GM18520 (cell line): Measurements from ENCODE around the gene SLC13A2.
"Not testable (repeated sequence)": the region's sequence is repeated elsewhere in the genome, so short reads cannot be mapped to it uniquely, and the experiment has no call there.

Experiments
- ATAC-seq: cut with Tn5 transposase; IDR thresholded peaks from one replicate; pipeline ENCODE4 v1.9.1; 2021; ENCODE audit not compliant: unreplicated experiment

SLC13A2 gene, protein sequence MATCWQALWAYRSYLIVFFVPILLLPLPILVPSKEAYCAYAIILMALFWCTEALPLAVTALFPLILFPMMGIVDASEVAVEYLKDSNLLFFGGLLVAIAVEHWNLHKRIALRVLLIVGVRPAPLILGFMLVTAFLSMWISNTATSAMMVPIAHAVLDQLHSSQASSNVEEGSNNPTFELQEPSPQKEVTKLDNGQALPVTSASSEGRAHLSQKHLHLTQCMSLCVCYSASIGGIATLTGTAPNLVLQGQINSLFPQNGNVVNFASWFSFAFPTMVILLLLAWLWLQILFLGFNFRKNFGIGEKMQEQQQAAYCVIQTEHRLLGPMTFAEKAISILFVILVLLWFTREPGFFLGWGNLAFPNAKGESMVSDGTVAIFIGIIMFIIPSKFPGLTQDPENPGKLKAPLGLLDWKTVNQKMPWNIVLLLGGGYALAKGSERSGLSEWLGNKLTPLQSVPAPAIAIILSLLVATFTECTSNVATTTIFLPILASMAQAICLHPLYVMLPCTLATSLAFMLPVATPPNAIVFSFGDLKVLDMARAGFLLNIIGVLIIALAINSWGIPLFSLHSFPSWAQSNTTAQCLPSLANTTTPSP

DNA sequence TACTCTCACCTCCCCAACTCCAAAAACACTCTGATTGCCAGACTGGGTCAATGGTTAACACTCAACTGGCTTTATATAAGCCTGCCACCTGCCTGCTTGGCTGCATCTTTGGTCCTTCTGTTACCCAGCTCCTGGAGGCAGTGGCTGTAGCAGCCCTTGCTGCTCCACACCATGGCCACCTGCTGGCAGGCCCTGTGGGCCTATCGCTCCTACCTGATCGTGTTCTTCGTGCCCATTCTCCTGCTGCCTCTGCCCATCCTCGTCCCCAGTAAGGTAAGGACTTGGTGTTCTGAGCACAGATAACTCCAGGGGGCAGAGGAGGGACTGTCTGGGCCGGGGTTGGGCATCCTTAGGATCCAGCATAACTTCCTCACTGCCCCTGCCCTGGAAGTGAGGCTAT, at the start of gene SLC13A2:
Gene SLC13A2, plus strand, starts transcription at position 103 of the 400 bp plus-strand sequence. Its CDS starts 69 bp downstream, at position 172.
- ATAC-seq: no peak

DNA sequence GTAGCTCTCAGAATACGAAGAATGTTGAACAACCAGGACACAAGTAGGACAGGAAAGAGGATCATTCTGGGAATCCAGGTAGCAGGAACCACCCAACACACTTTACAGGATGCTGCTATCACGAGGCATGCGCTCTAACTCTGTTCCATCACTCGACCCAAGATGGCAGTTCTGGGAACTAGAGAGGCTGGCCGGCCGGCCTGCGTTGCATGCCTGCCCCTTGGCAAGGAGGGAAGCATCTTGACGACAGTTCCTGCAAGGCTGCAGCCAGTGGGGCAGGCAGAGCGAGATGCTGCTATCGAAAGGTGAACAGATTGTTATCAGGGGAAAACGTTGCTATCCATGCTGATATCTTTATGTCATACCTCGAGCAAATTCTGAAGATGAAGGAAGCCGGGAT, 48.2 kb upstream of the SLC13A2 start:
- ATAC-seq: no peak

DNA sequence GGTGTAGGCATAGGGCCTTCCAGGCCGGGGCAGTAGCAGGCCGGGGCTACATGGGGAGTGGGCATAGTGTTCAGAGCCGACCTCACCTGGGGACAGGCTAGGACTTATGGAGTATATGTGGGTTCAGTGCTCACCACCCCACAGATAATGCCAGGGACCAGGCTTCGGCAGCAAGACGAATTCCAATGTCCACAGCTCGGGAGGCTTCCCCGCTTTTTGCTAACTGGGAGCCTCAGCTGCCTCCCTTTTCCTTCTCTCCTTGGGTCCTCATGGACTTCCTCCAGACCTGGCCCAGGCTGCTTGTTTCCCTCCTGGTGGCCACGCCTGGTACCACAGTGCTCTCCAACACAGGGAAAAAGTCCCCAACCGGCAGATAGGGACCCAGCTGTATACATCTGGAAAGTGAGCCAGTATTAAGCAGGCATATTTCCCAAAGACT, 47.3 kb upstream of the SLC13A2 start:
- ATAC-seq: no peak

DNA sequence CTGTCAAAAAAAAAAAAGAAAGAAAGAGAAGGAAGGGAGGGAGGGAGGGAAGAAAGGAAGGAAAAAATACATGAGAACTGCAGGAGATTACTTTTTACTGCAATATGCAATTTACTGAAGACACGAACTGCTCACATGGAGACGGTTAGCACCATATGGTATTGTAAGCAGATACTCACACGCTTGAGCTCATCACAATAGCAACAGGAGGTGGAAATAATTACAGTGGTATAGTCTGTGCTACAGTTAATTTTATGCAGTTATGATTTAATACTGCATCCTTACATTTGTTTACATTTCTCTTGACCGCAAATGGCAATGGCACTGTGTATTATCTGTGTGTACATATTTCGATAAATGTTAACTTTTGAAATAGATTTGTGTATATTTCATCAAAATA, 46.1 kb upstream of the SLC13A2 start:
- ATAC-seq: no peak

DNA sequence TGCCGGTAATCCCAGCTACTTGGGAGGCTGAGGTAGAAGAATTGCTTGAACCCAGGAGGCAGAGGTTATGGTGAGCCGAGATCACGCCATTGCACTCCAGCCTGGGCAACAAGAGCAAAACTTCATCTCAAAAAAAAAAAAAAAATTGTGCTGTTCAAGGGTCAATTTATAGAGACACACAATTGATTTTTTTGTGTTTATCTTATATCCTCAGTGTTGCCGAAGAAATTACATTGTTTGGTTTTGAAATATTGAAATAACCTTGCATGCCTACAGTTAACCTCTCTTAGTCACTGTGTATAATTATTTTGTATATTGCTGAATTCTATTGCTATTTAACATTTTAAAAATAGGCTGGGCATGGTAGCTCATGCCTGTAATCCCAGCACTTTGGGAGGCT, 45.5 kb upstream of the SLC13A2 start:
- not testable (repeated sequence) for ATAC-seq

DNA sequence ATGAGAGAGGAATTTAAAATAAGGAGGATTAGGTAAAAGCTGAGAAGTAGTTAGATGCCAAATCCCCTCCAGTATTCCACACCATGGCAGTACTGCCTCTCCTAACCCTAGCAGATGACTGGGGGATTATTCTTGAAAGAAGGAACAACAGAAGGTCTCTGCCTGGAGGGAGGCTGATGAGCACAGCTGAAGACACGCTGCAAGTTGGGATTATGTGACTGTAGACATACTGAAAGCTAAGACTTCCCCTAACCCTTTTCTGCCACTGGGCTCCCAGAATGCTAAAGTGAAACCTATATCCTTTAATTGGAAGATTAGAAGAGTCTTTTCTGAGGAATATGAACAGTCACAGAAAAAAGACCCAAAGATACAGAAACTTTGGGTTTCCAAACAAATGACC, 39.7 kb upstream of the SLC13A2 start:
- no peak for ATAC-seq

DNA sequence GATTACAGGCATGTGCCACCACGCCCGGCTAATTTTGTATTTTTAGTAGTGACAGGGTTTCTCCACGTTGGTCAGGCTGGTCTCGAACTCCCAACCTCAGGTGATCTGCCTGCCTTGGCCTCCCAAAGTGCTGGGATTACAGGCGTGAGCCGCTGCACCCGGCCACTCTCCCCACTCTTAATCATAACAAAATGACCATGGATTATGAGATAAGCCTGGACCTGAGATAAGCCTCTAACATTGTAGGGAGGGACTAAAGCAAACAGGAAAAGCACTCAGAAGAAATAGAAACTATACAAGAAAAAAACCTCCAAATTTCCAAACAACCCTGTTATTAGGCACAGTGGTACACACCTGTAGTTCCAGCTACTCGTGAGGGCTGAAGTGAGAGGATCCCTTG, 39.1 kb upstream of the SLC13A2 start:
- not testable (repeated sequence) for ATAC-seq

DNA sequence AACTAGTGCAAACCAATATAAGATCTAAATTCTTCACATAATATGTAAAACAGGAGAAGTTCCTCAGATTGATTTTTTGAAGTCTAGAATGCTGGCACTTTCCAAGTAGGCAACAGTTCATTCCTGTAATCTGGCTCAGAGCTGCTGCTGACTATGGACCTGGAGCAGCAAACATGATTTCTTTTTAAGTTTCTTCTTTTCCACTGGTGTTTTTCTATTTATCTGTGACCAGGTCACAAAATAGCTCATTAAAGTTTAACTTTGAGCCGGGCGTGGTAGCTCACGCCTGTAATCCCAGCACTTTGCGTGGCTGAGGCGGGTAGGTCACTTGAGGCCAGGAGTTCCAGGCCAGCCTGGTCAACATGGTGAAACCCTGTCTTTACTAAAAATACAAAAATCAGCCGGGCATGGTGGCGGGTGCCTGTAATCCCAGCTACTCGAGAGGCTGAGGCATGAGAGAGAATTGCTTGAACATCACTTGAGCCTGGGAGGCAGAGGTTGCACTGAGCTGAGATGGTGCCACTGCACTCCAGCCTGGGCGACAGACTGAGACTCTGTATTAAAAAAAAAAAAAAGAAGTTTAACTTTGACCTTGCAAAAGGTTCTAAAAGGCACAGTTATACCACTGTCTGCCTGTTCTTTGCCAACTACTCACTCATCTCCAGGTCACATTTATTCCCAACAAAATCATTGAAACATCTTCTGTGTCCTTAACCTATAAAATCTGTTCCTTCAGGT, 29.4 kb upstream of the SLC13A2 start:
- no peak for ATAC-seq

DNA sequence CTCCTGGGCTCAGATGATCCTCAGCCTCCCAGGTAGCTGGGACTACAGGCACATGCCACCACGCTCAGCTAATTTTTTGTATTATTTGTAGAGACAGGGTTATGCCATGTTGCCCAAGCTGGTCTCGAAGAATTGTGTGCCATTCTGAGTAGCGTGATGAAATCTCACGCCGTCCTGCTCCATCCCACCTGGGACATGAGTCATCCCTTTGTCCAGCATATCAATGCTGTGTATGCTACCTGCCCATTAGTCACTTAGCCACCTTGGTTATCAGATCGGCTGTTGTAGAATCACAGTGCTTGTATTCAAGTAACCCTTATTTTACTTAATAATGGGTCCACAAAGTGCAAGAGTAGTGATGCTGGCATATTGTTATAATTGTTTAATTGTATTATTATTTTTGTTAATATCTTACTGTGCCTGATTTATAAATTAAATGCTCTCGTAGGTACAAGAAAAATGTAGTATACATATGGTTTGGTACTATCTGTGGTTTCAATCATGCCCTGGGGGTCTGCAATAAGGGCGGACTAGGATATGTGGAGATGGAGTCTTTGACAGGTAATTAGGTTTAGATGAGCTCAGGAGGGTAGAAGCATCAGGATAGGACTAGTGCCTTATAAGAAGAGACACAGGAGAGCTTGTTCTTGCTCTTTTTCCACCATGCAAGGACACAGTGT, 26.6 kb upstream of the SLC13A2 start:
- no peak for ATAC-seq

DNA sequence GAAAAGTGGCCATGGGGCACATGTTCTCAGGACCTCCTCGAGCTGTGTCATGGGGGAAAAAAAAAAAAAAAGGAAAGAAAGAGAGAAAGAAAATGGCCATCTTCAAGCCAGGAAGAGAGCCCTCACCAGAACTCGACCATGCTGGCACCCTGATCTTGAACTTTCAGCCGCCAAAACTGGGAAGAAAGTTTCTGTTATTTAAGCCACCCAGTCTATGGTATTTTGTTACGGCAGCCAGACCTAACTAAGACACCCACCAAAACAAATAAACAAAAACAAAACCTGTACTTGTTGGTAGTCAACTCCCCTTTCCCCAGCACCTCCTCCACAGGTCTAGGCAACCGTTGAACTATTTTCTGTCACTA, 26.1 kb upstream of the SLC13A2 start:
- ATAC-seq: no peak

DNA sequence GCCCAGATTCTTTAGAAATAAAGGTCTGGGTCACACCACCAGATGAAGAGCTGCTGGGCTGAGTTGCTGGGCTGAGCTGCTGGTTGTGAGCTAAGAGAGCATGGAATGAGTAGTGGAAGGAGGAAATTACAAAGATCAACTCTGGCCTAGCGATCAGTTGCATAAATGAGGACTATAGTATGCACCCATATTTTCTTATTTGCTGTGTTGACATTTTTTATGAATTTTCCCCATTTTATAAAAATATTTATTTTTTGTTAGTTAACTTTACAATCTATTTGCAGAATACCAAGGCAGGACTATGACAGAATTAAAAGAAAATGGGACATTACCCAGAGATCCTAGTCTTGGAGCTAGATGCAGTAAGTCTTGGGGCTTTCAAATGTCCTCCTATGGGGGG, 23.6 kb upstream of the SLC13A2 start:
- no peak for ATAC-seq

DNA sequence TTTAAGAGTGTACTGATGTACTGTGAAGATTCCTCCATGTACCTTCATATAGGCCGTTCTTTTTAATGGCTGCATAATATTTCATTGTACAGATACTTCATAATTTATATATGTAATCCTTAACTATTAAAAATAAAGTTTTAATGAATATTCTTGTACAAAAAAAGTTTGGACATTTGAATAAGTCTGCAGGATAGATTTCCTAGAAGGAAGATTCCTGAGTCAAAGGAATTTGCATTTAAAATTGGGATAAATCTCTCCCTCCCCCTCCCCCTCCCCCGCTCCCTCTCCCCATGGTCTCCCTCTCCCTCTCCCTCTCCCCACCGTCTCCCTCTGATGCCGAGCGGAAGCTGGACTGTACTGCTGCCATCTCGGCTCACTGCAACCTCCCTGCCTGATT, 15.6 kb upstream of the SLC13A2 start:
- no peak for ATAC-seq

DNA sequence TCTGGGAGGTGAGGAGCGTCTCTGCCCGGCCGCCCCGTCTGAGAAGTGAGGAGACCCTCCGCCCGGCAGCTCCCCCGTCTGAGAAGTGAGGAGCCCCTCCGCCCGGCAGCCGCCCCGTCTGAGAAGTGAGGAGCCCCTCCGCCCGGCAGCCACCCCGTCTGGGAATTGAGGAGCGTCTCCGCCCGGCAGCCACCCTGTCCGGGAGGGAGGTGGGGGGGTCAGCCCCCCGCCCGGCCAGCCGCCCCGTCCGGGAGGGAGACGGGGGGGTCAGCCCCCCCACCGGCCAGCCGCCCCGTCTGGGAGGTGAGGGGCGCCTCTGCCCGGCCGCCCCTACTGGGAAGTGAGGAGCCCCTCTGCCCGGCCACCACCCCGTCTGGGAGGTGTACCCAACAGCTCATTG, 14.6 kb upstream of the SLC13A2 start:
- not testable (repeated sequence) for ATAC-seq

DNA sequence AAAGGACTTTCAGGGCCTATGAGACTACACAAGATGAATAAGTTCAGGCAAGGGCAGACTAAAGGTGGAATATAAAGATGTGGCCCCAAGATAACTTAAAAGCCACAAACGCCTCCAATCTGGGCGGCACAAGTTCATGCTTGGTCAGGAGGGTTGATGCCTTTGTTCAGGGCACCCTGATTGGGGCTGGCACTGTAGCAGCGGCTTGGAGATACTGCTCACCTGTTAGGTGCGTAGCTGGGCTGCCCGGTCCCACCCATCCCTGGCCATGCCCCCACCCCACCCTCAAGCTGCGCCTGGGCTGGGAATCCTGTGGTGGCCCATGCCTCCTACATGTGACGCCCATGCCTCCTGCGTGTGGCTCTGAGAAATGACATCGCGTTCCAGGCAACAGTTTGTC, 12.5 kb upstream of the SLC13A2 start:
- ATAC-seq: no peak

DNA sequence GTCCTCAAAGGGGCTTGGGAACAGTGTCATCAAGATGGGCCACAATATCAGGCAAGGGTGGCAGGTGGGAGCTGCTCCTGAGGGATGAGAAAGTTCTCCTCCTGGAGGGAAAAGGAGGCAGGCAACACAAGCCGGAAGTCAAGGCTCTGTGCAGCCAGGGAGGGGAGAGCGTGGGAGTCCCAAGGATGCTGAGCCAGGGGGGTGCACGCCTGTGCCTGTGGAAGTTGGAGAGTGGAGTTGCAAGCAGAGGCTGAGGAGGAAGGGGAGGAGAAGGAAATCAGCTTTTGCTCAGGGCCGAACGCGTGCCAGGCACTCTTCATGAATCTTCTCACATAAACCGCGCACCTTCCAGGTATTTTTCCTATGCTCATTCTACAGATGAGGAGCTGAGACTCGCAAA, 7.4 kb upstream of the SLC13A2 start:
- no peak for ATAC-seq

DNA sequence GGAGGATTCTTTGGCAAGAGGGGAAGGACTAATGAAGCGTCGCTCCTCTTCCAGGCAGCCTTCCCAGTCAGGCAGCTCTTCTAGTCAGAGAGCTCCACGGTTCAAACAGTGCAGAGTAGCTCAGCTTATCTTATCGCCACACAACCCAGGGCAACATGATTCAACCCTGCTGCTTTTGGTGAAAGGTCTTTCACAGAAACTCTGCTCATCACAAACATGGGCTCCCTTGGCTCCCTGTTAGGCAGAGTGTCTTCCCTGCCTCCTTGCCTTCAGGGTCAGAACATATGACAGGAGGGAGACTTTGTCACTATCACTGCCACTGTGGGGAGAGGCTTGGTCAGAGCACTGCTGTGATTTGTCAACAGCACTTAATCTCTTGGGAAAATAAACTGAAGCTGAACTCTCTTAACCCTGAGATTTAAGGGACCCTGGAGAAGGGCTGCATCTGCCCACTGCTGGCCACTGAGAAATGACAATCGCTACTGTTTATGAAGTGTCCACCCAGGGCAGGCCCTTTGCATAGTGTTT, 6.9 kb upstream of the SLC13A2 start:
- no peak for ATAC-seq

DNA sequence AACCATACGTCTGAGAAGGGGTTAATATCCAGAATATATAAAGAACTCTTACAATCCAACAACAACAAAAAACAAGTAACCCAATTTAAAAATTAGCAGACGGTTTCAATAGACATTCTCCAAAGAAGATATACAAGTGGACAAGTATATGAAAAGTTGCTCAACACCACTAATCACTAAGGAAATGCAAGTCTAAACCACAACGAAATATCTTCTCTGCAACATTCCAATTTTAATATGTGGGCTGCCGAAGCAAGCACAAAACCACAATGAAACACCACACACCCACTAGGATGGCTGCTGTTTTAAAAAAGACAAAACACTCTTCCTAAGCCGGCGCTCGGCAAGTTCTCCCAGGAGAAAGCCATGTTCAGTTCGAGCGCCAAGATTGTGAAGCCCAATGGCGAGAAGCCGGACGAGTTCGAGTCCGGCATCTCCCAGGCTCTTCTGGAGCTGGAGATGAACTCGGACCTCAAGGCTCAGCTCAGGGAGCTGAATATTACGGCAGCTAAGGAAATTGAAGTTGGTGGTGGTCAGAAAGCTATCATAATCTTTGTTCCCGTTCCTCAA, 5.9 kb upstream of the SLC13A2 start:
- ATAC-seq: no peak

DNA sequence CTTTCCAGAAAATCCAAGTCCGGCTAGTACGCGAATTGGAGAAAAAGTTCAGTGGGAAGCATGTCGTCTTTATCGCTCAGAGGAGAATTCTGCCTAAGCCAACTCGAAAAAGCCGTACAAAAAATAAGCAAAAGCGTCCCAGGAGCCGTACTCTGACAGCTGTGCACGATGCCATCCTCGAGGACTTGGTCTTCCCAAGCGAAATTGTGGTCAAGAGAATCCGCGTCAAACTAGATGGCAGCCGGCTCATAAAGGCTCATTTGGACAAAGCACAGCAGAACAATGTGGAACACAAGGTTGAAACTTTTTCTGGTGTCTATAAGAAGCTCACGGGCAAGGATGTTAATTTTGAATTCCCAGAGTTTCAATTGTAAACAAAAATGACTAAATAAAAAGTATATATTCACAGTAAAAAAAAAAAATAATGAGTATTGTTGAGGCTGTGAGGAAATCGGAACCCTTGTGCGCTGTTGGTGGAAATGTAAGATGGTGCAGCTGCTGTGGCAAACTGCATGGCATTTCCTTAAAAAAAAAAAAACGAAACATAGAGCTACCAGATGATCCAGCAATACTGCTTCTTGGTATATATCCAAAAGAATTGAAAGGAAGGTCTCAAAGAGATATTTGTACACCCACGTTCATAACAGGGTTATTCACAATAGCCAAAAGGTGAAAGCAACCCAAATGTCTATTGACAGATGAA, 5.3 kb upstream of the SLC13A2 start:
- not testable (repeated sequence) for ATAC-seq

DNA sequence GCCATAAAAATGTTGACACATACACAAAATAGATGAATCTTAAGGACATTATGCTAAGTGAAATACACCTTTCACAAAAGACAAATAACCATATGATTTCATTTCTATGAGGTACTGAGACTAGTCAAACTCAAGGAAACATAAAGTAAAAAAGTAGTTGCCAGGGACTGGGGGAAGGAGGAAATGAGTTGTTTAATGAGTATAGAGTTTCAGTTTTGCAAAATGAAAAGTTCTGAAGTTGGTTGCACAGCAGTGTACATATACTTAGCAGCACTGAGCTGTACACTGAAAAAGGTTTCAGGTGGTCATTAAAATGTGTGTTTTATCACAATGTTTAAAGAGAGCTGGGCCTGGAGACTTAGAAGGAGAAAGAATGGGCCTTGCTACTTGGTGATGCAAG, 4.7 kb upstream of the SLC13A2 start:
- ATAC-seq: no peak

DNA sequence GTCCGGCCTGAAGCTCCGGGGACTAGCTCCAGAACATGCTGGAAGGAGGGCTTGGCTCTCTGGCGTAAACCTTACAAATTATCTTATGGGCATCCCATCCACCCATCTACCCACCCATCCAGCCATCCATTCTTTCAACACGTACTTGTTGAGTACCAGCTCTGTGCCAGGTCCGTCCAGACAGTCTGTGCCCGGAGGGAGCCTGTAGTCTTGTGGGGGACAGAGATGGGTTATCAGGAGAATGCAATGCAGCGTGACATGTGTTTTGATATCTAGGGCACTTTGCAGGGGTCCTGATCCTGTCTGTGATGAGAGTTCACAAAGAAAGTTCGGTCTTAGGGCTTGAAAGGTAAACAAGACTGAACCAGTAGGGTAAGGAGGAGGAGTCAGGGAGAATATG, 4.1 kb upstream of the SLC13A2 start:
- ATAC-seq: no peak
